ENCODE results near the gene MPP2.

DNA sequence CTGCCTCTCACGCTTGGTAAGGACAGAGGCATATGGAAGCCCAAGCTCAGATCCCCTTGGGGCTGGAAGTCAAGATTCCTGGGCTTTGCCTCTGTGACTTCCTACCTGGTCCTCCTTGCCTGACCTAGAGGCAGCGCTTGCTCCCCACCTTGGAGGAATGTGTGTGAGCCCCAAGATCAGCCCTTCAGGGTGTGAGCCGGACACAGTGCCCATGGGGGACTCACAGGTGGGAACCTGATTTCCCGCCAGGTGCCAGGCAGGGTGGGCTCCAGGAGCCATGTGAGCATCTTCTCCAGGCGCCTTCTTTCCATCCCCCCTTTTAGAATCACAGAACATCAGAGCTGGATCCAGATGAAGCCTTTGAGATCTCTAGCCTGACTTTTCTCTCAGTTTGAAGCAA is 50.2 kb downstream of the MPP2 start:
- TF ChIP-seq POLR2A (IDR thresholded peaks at IDR 0.05; ENCODE audit: low read depth, low read length), result no peak
- TF ChIP-seq POLR2AphosphoS5 (IDR thresholded peaks at IDR 0.05; ENCODE audit: low read depth, low read length), result no peak
